Large intestine (tissue), 3 donors: ENCODE data around the gene TRPC3. TPM values are rescaled to one million over a fixed set of nuclear protein-coding genes. Genes with fewer than 3 reads are reported as not detected.
A peak's percentile ranks its signal among the peaks of the same experiment; 100 is the strongest.

ENCODE experiments used
- DNase-seq, 2 donors: peaks; one replicate each; pipeline versions ENCODE4 v3.0.0 to v3.0.0-alpha.2; 2013
- H3K27ac ChIP-seq: one replicate; pipeline ENCODE4 v1.5.1; 2013; ENCODE audit warnings: low read length
- H3K27me3 ChIP-seq: 2 replicates; pipeline ENCODE4 v1.6.1; 2013; ENCODE audit warnings: low read length; ENCODE audit not compliant: control insufficient read depth, insufficient read depth
- H3K36me3 ChIP-seq: 2 replicates; pipeline ENCODE4 v1.6.1; 2013; ENCODE audit warnings: low read length; ENCODE audit not compliant: control insufficient read depth, insufficient read depth
- H3K4me1 ChIP-seq: one replicate; pipeline ENCODE4 v1.6.1; 2013; ENCODE audit warnings: low read length; ENCODE audit not compliant: control insufficient read depth, insufficient read depth
- H3K4me3 ChIP-seq: one replicate; pipeline ENCODE4 v1.5.1; 2013; ENCODE audit warnings: low read length
- H3K9me3 ChIP-seq: one replicate; pipeline ENCODE4 v1.6.1; 2013; ENCODE audit warnings: mild to moderate bottlenecking, low read depth, low read length, moderate library complexity; ENCODE audit not compliant: control insufficient read depth
- WGBS: methylation state at CpG from one replicate; pipeline ENCODE4 v1.1.5; 2013; ENCODE audit warnings: low lambda C conversion rate; ENCODE audit not compliant: insufficient coverage; 5-methylcytosine and 5-hydroxymethylcytosine counted together
- polyA plus RNA-seq: library from polyadenylated mRNA; unstranded; fragments of 120-200 nt; gene quantifications from one replicate; pipeline ENCODE4 v1.2.1, GENCODE V29; 2013

TRPC3 gene
- polyA plus RNA-seq, 1 donor, result 0.64 TPM

DNA sequence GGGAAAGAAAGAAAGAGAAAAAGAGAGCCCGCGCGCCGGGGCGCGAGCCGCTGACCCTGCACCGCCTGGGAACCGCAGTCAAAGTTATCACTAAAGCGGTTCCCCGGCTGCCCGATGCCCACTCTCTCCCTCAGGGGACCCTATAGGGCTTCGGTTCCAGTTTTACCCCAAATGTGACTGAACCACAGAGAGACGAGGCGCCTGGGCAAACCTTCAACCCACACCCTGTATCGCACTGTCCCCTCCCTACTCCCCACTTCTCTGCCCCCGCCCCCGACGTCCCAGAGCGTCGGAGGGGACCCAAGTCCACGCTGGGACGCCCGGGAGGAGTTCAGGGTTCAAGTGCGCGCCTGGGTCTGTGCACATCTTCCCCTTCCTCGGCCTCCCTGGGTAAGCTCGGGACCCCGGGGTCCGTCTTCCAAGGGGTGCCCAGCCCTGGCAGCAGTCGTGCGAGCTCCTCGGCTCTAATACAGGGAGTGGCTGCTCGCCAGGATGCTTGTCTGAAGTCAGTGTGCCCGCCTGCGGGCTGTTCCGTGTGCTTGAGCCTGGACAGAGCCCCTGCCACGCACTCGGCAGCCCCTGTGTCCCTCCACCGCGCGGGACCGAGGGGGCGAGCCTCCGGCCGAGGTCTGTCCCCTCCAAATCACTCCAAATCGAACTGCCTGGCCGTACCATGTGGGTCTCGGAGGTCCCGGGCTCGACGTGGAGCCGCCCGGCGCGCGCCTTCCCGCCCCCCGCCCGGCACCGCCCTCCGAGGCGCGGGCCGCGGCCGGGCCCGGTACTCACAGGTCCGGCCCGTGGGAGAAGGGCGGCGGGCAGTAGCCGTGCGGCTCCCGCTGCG lies 960 bp downstream of the TRPC3 start:
- Histone ChIP-seq H3K9me3 (no peaks in the 10 kb centered on the region), H3K36me3 (no peaks in the 10 kb centered on the region), H3K4me1 (peaks cover 9% of the 10 kb centered on the region), H3K4me3 (peak overlapping the region; percentile 45), H3K27ac (no peak overlapping the region), H3K27me3 (peaks cover 55% of the 10 kb centered on the region)
- 0% methylated on average over 7 of the region's 76 CpGs for WGBS
- DNase-seq, result peak; percentile 7 to 42

DNA sequence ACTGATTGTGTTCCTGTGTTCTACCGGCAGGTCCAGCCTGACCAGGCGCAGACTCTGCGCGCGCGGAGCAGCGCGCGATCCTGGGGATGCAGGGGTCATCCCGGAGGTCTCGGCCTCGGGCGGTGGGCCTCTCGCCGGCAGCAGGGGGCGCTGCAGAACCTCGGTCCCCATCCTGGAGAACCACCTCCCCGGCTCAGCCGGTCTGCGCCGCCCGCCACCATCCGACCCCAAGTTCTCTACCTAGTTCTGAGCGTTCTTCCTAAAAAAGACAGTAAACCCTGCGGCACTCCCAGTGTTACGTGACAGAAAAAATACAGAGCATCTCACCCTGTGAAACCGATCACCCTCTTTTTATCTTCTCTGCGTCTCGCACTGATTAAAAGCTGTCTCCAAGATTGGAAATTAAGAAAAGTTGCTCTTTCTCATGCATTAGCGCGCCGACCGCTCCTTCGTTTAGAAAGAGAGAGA lies 1.6 kb downstream of the TRPC3 start:
- H3K9me3 ChIP-seq, result no peaks in the 10 kb centered on the region
- H3K27ac ChIP-seq, result no peak overlapping the region
- no CpG with 5 or more reads among the region's 34 CpGs for WGBS
- peaks cover 9% of the 10 kb centered on the region for H3K4me1 ChIP-seq
- H3K4me3 ChIP-seq, result peak overlapping the region; percentile 45
- peak; percentile 48 to 54 for DNase-seq
- H3K27me3 ChIP-seq, result peaks cover 57% of the 10 kb centered on the region
- H3K36me3 ChIP-seq, result no peaks in the 10 kb centered on the region

DNA sequence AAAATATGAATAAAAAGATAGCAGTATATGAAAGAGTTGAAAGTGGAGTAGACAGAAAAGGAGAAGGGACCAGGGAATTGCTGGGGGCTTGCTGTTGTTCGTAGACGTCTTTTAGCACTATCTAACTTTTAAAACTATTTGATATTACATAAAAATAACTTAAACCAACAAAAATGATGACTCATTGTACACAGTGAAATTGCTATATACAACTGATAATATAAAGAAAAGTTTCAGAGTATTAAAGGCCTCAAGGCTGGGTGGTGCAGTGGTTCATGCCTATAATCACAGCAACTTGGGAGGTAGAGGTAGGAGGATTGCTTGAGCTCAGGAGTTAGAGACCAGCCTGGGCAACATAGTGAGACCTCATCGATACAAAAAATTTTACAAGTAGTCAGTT lies 5.2 kb downstream of the TRPC3 start:
- no CpG with 5 or more reads among the region's 3 CpGs for WGBS
- no peak overlapping the region for H3K27ac ChIP-seq
- DNase-seq, result no peak
- no peaks in the 10 kb centered on the region for H3K9me3 ChIP-seq
- peaks cover 9% of the 10 kb centered on the region for H3K4me1 ChIP-seq
- peaks cover 35% of the 10 kb centered on the region for H3K27me3 ChIP-seq
- H3K4me3 ChIP-seq, result no peak overlapping the region
- H3K36me3 ChIP-seq, result no peaks in the 10 kb centered on the region

DNA sequence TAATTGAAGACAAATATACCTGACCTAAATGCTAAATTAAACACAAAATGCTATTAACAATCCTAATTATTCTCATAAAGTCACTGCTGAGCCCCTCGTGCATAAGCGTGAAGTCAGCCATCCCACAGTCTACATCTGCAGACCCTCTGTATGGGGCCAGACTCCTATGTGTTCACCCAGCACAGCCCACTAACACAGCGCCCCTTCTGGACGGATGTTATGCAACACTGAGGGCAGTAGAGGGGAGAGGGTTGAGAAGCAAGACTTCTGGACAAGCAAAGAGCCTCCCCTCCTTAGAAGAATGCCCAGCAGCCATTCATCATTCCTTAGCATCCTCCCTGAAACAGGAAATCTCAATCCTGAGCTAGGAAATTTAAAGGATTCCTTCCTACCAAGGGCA lies 7.9 kb downstream of the TRPC3 start:
- Histone ChIP-seq H3K4me3 (no peak overlapping the region), H3K9me3 (no peaks in the 10 kb centered on the region), H3K4me1 (no peaks in the 10 kb centered on the region), H3K36me3 (no peaks in the 10 kb centered on the region), H3K27ac (no peak overlapping the region), H3K27me3 (peaks cover 13% of the 10 kb centered on the region)
- no CpG with 5 or more reads among the region's 4 CpGs for WGBS
- no peak for DNase-seq

GRCh38 chr4:121939690-121940089 lies 12.2 kb downstream of the TRPC3 start:
- DNase-seq, result peak in 1 of 2 donors; percentile 8
- 0% methylated on average over 1 of the region's 3 CpGs for WGBS
- Histone ChIP-seq H3K4me1 (no peaks in the 10 kb centered on the region), H3K9me3 (no peaks in the 10 kb centered on the region), H3K36me3 (no peaks in the 10 kb centered on the region), H3K27me3 (peaks cover 3% of the 10 kb centered on the region), H3K27ac (no peak overlapping the region), H3K4me3 (no peak overlapping the region)

GRCh38 chr4:121938282-121939092 lies 13.4 kb downstream of the TRPC3 start:
- DNase-seq, result no peak
- no peak overlapping the region for H3K4me3 ChIP-seq
- H3K27ac ChIP-seq, result no peak overlapping the region
- no peaks in the 10 kb centered on the region for H3K9me3 ChIP-seq
- H3K4me1 ChIP-seq, result no peaks in the 10 kb centered on the region
- H3K36me3 ChIP-seq, result no peaks in the 10 kb centered on the region
- WGBS, result 82% methylated on average over 2 of the region's 5 CpGs
- peaks cover 3% of the 10 kb centered on the region for H3K27me3 ChIP-seq

DNA sequence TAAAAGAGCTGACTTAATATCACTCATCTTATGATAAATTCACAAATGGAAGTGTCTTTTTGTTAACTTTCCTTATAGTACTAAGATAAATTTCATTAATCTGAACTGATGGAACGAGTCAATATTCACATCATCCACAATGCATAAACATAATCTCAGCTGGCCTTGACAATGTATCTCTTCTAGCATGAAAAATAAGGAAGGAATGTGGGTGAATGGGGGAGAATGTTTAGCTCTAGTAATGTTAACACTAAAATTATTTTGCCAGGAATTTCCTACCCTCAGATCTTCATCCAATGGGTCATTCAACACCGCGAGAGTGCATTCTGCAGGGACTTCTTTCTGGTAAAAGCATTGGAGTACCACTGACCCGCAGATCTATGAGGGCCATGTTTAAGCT lies 15.8 kb downstream of the TRPC3 start:
- Histone ChIP-seq H3K4me3 (no peak overlapping the region), H3K4me1 (no peaks in the 10 kb centered on the region), H3K36me3 (no peaks in the 10 kb centered on the region), H3K9me3 (peaks cover 8% of the 10 kb centered on the region), H3K27ac (no peak overlapping the region), H3K27me3 (peaks cover 21% of the 10 kb centered on the region)
- no peak for DNase-seq
- 100% methylated on average over 1 of the region's 4 CpGs for WGBS

- Histone ChIP-seq H3K9me3 (peaks cover 8% of the 10 kb centered on the region), H3K4me1 (no peaks in the 10 kb centered on the region), H3K36me3 (no peaks in the 10 kb centered on the region), H3K27me3 (peaks cover 23% of the 10 kb centered on the region), H3K4me3 (no peak overlapping the region), H3K27ac (no peak overlapping the region)
- DNase-seq, result no peak
- WGBS, result no CpG with 5 or more reads among the region's 1 CpG
Observed at GRCh38 chr4:121934635-121935034, 17.2 kb downstream of the TRPC3 start.

DNA sequence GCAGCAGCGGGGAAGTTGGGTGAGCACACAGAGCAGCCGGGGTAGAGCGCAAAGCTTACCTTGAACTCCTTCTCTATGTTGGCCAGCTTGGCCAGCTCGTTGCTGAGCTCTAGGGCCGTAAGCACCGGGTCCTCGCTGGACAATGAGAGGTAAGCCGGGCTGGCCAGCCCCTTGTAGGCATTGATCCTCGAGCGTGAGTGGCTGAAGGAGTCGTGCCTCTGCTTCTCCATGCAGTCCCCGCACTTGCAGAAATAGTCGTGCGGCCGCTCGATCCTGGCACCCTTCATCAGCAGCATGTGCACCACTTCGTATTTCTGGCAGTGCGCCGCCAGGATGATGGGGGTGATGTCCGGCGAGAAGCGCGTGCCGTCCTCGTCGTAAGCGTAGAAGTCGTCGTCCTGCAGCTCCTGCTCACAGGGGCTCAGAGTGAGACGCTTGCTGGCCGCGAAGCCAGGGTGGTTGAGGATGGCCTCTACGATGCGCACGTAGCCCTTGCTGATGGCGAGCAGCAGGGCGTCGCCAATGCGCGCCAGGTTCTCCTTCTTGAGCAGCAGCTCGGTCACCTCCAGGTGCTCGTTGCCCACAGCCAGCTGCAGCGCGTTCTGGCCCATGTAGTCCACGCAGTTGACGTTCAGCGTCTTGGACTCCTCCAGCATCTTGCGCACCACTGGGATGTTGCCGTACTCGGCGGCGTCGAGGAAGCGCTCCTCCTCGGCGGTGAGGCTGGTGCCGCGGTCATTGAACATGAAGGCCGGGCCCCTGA lies 19.5 kb downstream of the TRPC3 start:
- Histone ChIP-seq H3K4me3 (no peak overlapping the region), H3K36me3 (no peaks in the 10 kb centered on the region), H3K27ac (no peak overlapping the region), H3K27me3 (peaks cover 21% of the 10 kb centered on the region), H3K9me3 (peaks cover 8% of the 10 kb centered on the region), H3K4me1 (no peaks in the 10 kb centered on the region)
- no CpG with 5 or more reads among the region's 59 CpGs for WGBS
- no peak for DNase-seq

DNA sequence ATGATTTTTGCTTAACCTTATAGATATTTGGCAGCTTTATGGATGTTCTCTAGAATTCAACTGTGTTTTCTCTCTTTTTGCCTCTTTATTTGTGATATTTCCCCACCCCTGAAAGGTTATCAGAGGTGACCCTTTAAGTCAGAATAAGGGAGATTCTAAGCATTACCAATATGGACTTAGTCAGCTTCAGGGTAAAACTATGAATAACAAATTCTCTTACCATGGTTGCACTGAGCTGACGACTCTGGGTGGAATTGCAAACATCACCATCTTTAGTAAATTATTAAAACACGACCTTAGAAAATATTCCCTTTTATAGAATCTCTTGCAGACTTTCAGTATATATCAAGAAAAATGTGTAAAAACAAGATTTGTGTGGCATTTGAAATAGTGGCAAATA lies 21.6 kb downstream of the TRPC3 start:
- no CpG with 5 or more reads among the region's 2 CpGs for WGBS
- Histone ChIP-seq H3K9me3 (peaks cover 8% of the 10 kb centered on the region), H3K4me3 (no peak overlapping the region), H3K27me3 (peaks cover 21% of the 10 kb centered on the region), H3K27ac (no peak overlapping the region), H3K36me3 (no peaks in the 10 kb centered on the region), H3K4me1 (no peaks in the 10 kb centered on the region)
- no peak for DNase-seq
